ENCODE data around the gene FANCE.
A peak's percentile ranks its signal among the peaks of the same experiment; 100 is the strongest.

The FANCE gene

GRCh38 chr6:35486005-35486925 is 34.1 kb downstream of the FANCE start:
- DNase-seq = no peak

DNA sequence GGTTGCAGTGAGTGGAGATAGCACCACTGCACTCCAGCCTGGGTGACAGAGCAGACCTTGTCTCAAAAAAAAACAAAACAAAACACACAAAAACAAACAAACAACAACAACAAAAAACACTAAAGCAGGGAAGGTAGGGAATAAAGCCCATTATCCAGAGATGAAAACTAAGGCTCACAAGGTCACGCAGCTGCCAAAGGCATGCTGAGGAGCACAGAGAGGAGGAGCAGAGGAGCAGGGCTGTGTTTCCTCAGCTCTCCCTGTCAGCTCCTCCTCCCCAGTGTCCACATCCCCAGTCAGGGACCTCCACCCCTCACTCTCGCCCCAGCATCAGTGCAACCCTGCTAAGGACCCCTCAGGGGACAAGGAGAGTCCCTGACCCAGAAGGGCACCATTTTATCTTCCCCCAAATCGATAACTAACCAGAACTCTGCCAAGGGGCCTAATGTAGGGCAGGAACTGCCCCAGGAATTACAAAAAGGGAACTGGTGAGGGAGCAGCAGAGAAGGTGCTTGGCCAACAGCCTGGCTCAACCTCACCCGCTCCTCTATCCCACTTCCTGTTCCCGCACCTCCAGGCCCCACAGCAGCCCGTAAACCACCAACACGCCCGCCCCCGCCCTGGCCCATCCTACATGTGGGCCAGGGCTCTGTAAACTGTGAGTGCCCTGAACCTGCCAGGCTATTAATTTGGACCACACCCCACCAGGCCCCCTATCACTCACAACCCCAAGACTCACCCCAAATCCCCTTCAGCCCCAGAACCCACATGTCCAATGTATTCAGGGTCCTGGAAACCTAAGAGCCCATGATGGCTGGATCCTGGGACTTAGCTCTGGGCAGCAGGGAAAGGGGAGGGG is 35.7 kb downstream of the FANCE start:
- no peak for DNase-seq

DNA sequence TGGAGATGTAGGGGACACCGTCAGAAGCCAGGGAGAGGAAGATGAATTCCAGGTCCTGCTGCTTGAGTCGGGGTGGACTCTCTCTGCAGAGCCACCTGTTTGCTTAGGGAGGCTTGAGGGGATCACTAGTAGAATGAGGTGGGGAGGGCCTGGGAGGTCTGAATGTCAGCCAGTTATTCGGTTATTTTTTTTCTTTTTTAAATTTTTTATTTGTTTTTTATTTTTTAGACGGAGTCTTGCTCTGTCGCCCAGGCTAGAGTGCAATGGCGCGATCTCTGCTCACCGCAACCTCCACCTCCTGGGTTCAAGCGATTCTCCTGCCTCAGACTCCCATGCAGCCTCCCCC is 36.4 kb downstream of the FANCE start:
- no peak for DNase-seq

- DNase-seq = no peak
These were observed 36.9 kb downstream of the FANCE start for GRCh38 chr6:35489066-35489465.

GRCh38 chr6:35489995-35490791 is 38.1 kb downstream of the FANCE start:
- DNase-seq = peak in 6 of 14 donors; percentile 13 to 58 (median 29)

DNA sequence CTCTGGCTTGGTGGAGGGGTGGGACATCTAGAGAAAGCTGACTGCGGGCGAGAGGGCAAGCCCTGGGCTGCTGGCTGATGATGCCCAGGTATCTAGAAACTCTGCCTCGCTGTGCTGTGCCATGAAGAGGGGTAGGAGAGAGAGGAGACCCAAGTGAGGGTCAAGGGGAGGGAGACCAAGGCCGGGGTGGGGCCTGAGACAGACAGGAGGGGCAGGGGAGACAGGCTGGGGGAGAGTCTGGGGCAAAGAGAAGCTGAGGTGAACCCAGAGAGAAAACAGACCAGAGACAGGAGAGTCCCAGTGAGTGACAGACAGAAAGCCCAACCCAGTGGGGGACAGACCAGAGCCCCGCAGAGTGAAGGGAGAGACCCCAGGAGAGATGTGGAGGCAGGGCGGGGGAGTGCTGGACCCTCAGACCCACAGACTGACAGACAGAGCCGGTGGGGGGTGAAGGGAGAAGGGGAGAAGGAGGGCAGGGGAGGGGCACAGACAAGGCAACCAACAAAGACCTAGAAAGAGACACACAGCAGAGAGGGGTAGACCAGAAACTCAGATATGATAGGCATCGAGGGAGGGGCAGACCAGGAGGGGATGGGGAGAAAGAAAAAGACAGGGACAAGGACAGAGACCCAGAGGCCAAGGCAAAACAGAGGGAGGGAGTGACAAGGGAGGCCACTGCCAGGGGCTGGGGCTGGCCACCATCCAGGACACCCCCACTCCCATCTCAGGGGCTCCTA is 38.9 kb downstream of the FANCE start:
- DNase-seq = no peak

DNA sequence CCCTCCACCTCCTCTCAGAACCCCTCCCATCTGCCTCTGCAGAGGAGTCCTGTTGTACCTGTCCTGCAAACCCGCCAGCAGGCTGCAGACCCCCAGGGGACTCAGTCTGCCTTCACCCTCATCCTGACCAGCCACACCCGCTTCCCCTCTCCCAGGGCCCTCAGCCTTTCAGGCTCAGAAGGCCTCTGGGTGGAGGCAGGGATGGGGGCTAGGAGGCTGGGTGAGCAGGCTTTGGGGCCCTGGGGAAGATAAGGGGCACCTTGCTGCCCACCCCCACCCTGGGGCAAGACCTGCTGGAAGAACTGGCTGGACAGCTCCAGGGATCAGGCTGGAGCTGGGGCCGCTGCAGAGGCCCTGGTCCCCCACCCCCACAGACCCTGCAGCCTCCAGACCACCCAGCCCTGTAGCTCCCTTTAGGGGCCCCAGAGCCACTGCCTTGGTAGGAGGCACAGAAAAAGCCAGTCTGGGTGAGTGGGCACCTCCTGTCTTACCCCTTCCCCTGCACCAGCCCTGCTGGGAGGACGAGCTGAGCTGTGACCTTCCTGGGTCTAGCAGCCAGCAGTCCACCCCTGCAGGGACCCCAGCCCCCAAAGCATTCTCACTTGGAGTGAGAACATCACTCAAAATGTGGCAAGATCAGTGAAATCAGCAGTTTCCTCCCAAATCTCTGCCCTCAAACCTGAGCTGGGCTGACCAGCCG is 39.6 kb downstream of the FANCE start:
- DNase-seq = no peak

GRCh38 chr6:35492258-35492973 is 40.3 kb downstream of the FANCE start:
- no peak for DNase-seq

- DNase-seq = no peak
These were observed 40.8 kb downstream of the FANCE start for GRCh38 chr6:35492974-35493284.

GRCh38 chr6:35493307-35493983 is 41.3 kb downstream of the FANCE start:
- no peak for DNase-seq

DNA sequence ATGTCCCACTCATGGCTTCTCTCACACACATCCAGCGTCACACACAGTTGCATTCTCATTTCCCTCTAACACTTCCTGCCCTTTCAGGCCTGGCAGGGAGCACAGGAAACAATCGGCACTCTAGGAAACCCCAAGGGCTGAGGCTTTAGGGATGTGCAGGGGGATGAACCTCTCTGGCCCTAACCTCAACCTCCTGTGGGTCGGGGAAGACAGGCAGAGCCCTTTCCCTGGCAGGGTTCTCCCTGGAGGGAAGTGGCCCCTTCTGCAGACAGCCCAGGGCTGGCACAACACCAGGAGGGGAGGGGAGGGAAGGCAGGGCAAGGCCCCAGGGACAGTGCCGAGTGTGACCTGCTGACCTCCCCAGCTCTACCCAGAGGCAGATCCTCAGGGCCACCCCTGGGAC is 42.0 kb downstream of the FANCE start:
- DNase-seq = no peak

DNA sequence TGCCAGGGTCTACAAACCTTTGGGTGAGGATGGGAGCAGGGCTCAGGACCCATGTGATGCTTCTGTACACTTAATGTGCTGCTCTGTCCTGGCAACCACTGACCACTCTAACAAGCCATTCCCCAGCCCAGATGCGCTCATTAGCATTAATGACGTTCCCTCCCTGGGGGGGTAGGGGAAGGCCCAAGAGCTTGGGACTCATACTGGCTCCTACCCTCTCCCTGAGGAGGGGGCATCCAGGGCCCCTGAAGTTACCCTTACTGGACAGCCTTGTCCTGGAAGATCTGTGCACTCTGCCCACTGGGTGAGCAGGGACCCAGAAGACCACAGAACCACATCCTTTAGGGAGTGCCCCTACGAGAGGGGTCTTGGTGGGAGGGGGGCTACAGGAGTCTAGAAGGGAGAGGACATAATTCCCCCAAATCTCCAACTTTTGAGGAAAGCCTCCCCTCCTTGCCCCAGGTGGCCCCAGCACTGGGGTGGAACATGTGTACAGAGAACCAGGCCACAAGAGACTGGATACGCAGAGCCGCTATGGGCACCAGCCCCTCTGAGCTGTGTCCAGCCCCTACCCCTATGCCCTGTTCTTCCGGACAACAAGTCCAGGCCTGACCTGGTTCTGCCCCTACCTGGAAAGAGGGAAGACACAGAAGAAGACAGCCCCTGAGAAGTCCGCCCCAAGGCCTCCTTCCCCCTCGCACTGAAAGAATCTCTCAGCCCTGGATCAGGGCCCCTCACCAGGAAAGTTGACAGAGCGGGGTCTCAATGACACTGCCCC is 43.3 kb downstream of the FANCE start:
- no peak for DNase-seq

DNA sequence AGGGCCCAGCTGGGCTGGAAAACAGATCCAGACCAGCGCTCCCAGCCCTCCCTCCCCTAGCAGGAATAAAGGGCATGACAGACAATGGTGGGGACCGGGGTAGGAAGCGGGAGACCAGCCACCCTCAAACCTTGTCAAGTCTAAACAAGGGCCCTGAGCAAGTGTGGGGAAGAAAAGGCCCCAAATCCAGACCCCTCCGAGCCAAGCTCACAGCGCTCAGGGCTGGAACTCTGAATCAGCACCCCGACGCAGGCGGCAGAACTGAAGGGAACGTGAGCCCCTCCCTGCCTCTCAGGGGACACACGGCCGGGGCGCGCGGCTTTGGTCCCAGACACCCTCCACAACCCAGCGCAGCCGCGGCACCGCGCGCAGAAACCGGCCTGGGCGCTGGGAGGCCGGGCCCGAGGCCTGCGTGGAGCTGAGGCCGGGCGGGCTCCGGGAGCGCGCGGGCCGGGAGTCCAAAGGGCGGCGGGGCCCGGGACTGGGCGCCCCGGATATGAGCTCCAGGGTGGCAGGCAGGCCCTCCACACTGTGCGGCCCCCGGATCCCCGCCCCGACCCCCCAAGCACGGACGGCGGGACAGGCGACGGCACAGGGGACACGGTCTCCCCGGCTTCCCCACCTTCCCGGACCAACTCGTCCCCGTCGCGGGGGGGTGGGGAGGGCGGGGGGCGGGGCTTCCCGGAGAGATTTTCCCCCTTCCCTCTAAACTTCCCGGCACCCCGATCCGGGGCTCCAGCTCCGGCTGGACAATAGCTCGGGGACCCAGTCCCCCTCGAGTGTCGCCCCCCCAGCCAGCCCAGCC is 44.1 kb downstream of the FANCE start:
- DNase-seq = peak in 2 of 14 donors; percentile 36 to 49

DNA sequence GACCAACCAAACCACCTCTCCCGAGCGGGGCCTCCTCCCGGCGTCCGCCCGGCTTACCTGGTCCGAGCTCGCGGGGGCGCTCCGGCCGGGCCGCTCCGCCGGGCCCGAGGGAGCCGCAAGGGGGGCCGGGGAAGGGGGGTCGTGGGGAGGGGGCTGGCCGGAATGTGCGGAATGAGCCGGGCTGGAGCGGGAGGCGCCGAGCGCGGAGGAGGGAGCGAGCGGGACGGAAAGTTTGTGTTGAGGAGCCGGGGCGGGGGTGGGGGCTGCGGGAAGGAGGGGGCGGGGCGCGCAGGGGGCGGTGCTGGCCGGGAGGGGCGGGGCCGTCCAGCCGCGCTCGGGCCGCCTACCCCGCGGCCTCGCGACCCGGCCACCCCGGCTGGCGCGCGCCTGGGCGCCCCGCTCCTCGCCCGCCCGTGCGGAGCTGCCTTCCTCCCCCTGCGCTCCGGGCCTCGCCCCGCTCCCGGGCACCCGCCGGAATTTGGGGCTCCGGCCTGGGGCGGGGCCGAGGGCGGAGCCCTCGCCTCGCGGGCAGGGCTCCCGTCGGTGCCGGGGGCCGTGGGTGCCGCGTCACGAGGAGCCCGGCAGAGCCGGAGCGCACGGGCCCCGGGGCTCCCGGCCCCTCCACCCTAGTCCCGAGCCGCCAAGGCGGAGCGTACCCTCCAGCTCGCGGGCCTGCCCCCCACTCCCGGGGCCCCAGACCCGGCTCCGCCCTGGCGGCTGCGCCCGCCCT is 44.9 kb downstream of the FANCE start, which contains the start of gene TEAD3:
Gene TEAD3 (minus strand): TSS at position 239 of the 730 bp plus-strand sequence.
- DNase-seq = peak in 3 of 14 donors; percentile 21 to 58 (median 39)

GRCh38 chr6:35497571-35498421 is 45.7 kb downstream of the FANCE start:
- no peak for DNase-seq

DNA sequence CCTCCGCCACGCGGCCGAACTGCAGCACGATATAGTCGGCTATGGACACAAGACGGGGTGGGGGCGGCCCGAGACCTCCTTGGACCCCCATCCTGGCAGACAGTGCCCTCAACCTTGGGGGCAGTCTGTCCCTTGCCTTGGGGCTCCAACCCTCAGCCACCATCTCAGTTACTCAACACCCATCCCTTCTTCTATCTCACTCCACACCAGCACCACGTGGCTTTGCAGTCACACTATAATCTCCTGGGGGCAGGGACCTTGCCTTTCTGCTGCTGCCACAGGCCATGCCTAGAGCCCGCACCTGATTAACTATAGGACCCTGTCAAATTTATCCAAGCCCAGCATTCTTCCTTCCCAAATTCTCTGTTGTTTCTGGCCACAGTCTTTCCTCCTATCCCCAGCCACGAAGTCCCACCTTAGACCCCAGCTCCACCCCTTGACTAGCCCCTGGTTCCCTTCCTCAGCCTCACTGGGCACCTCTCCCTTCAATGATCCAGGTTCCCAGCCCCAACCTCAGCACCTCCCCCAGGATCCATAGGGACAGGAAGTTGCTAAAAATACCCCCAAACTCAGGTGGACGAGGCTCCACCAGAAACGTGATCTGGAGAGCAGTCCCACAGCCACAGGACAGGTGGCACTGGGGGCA is 46.4 kb downstream of the FANCE start:
- DNase-seq = no peak
